CD4-positive, alpha-beta T cell treated with Interleukin-6 for 4 hours (primary cell): ENCODE measurements around the gene IQCN.
"Not testable (repeated sequence)": the region's sequence is repeated elsewhere in the genome, so short reads cannot be mapped to it uniquely, and the experiment has no call there.

Source experiments
- DNase-seq: peaks from one replicate; pipeline ENCODE4 v3.0.0-alpha.2; 2020; ENCODE audit warnings: mixed read lengths

The IQCN gene

GRCh38 chr19:18229915-18230314 lies 44.3 kb downstream of the IQCN start:
- no peak for DNase-seq

GRCh38 chr19:18229474-18229873 lies 44.8 kb downstream of the IQCN start:
- DNase-seq: no peak

- no peak for DNase-seq
Measured at GRCh38 chr19:18227781-18228271, 46.4 kb downstream of the IQCN start.

- DNase-seq: no peak
Measured at GRCh38 chr19:18226956-18227780, 47.1 kb downstream of the IQCN start.

DNA sequence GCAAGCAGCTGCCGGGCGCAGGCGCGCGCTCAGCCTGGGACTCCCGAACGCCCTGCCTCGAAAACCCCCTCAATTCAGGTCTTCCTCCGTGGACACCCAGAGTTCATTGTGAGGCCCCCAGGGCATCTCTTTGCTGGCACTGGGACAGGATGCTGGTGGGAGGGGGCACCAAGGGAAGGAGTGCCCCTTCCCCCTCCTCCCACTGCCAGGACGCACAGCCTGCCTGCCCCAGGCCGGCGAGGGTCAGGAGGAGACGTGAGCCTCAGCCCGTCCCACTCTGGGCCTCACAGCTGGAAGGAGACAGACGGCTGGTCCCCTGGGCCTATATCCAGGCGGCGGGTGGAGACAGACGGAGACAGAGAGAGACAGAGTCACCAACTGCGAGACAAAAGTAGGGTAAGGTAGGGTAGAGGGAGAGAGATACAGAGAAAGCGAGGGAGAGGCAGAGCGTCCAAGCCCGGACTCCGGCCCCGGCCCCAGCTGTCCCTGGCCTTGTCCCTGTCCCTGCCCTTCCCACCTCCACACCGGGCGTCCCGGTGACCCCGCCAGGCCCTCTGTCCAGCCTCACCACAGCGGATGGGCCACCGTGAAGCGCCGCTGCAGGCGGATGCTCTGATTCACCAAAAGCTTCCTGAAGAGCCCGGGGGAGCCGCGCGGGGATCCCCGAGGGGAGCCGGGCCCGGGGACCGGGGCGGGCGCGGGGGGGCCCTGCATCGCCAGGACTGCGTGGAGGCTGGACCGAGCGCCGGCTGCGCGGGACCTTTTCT lies 48.4 kb downstream of the IQCN start, which contains the start of gene PDE4C:
PDE4C (minus strand) TSS at position 737 of the 767 bp plus-strand sequence; CDS start at position 714, 23 bp downstream.
- no peak for DNase-seq

GRCh38 chr19:18225355-18225701 lies 48.9 kb downstream of the IQCN start:
- no peak for DNase-seq

- DNase-seq: peak; percentile 90
Measured at GRCh38 chr19:18224525-18225354, 49.5 kb downstream of the IQCN start.

DNA sequence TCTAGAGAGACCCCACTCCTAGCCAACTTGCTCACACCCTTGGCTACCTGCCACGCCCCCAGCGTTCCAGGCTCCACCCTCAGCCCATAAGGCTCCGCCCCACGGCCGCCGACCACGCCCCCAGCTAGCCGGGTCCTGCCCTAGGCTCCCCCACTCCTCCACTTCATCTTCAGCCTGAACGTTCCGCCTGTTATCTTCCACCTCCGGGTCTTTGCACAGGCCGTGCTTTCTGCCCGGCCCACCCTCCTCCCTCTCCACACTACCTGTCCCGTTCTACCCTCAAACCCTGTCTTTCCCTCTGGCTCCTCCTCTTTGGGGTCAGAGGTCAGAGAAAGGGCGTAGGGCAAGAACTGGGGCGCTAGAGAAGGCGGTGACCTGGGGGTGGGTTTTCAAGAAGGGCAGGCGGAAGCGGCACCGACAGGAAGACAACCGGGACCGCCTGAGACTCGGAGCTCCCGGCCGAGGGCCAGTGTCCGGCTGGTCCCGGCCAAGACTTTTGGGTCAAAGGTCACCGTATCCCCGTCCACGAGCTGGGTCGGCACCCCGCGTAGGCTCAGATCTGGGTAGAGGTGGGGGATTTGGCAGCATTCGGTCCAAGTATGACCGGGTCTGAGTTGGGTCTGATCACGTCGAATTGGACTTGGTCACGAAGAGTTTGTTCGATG lies 50.3 kb downstream of the IQCN start:
- no peak for DNase-seq

DNA sequence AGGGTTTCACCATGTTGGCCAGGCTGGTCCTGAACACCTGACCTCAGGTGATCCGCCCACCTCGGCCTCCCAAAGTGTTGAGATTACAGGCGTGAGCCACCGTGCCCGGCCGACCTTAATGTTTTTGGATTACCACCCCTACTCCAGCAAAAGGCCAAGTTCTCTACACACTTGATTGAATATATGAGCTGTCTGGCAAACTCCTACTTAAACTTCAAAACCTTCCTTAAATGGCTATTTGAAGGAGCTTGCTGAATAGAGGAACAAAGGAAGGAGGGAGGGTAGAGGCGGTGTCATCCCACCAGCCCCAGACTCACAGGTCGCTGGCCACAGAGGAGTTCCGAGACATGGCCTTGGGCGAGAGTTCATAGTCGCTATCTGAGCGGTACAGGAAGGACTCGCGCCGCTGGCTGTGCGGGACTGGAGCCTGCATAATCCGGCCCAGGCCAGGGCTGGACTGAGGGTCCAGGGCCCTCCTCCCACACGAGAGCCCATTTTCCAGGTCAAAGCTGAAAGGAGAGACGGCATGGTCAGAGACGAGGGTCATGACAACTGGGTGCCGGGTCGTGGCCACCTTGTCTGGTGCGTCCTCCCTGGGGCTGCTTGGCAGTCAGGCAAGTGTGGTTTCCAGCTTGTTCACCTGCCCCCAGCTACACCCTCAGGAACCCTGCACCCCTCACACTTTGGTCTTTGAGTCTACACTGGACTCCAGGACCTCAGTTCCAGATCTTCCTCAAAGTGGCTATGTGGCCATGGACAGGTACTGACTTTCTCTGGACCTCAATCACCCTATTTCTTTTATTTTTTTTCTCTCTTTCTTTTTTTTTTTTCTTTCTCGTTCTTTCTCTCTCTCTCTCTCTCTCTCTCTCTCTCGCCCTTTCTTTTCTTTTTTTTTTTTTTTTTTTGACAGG lies 52.2 kb downstream of the IQCN start:
- DNase-seq: no peak

GRCh38 chr19:18220632-18221275 lies 53.5 kb downstream of the IQCN start:
- DNase-seq: peak; percentile 14

DNA sequence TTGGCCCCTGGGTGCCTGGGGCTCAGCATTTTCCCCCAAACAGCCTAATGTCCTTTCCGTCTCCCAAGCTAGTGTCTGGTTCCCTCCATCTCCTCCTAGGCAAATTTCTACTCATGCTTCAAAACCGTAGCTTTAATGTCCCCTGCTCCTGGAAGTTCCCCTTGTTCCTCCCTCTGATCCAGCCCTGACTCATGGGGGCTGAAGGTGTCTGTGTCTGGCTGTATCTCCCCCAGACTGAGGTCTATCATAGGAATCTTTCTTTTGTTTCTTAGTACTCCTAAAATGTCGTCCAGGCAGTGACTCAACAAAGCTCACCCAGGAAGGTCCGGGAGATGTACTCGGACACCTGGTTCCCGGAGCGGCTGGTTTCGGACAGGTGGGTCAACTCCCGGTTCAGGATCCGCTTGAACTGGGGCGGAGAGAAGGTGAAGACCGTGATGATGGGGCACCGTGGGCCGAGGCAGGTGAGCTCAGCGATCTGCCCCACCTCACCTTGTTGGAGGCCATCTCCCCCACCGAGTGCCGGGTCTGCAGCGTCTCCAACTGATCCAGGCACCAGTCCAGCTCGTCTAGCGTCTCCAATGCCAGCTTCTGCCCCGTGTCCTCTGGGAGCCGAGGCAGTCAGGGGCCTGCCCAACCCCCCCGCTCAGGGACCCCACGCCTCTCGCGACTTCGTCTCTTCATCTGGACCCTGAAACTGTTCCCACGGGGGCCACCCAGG lies 54.2 kb downstream of the IQCN start:
- DNase-seq: no peak

DNA sequence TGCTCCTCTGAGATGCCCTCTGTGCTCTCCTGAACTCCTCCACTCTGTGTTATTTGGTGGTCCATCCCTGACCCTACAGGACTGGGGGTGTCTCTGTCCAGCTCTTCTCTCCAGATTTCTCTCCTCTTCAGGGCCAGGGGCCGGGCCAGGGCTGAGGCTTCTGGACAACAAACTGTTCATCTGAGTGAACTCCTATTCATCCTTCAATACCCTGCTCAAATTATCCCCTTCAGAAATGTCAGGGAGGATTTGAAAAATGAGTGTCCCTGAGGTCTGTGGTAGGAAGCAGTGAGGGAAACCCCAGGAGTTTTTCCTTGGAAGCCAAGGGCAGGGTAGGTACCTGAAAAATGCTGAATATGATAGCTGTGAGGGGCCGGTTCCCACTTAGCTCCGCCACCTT lies 55.7 kb downstream of the IQCN start:
- no peak for DNase-seq

- DNase-seq: no peak
Measured at GRCh38 chr19:18218159-18218558, 56.1 kb downstream of the IQCN start.

- no peak for DNase-seq
Measured at GRCh38 chr19:18216789-18217188, 57.5 kb downstream of the IQCN start.

DNA sequence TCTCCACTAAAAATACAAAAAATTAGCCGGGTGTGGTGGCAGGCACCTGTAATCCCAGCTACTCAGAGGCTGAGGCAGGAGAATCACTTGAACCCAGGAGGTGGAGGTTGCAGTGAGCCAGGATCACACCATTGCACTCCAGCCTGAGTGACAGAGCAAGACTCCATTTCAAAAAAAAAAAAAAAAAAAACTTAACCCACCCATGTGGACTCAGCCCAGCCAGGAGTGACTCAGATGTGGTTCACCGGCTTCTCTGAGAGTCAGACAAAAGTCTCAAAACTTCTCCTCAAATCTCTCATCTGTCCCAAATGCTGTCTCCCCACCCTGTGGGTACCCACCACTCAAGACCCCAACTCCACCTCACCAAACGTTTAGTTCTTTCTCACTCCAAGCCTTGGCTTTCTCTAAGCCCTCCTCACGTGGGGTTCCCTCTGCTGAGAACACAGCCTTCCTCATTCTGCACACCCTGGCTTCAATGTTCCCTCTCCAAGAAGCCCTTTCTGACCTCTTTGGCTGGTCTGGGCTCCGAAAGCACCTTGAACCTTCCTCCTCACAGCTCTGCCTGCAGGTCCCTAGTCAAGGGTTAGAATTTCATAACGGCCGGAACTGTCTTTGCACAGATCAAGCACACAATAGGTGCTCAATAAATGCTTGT lies 59.3 kb downstream of the IQCN start:
- no peak for DNase-seq

- no peak for DNase-seq
Measured at GRCh38 chr19:18211683-18212082, 62.6 kb downstream of the IQCN start.

DNA sequence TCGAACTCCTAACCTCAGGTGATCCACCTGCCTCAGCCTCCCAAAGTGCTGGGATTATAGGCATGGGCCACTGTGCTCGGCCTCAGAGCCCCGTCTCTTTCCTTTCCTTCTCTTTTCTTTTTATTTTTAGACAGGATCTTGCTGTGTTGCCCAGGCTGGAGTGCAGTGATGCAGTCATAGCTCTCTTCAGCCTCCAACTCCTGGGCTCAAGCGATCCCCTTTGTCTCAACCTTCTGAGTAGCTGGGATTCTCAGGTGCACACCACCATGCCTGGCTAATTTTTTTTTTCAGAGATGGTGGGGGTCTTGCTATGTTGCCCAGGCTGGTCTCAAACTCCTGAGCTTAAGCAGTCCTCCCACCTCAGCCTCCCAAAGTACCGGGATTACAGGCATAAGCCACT lies 64.3 kb downstream of the IQCN start:
- DNase-seq: not testable (repeated sequence)

- DNase-seq: peak; percentile 65
Measured at GRCh38 chr19:18208098-18208951, 65.9 kb downstream of the IQCN start.
